Sciatic nerve (tissue), 2 donors: ENCODE measurements around the gene LBX2. TPM values are rescaled to one million over a fixed set of nuclear protein-coding genes. Genes with fewer than 3 reads are reported as not detected.

ENCODE experiments used
- ATAC-seq: fragments of 200-7000 bp; cut with Tn5 transposase; one replicate; pipeline ENCODE4 v1.9.1; 2020; ENCODE audit warnings: mild to moderate bottlenecking, moderate library complexity
- DNase-seq: peaks from one replicate; pipeline ENCODE4 v3.0.0-alpha.2; 2020; ENCODE audit warnings: low spot score
- intact Hi-C: fragments of 100-400 bp; cut with DNase I; formaldehyde crosslinking; loops from one replicate; pipeline ENCODE4 v1.14.2; 2022
- total RNA-seq: library from RNA; stranded (reverse); fragmentation: NEBNext Ultra II Directional; extraction: Animal tissue kit (Norgen Biotek cat#: 25700); gene quantifications from one replicate; pipeline ENCODE4 v1.2.1, GENCODE V29; 2021
- donor health status: DM: no; HTN: no; CAD: no.
- donor health status: DM: no; HTN: no; CAD: no.

Gene LBX2
- total RNA-seq, 1 donor from 2014 or later, result 0.53 TPM

GRCh38 chr2:74510272-74510671 lies 10.9 kb upstream of the LBX2 start:
- intact Hi-C loops, result no loop called here
- ATAC-seq, result no peak
- no peak for DNase-seq

- peak; percentile 28 for ATAC-seq
These were observed 8.6 kb upstream of the LBX2 start for GRCh38 chr2:74507926-74508520.

GRCh38 chr2:74507145-74507925 lies 7.9 kb upstream of the LBX2 start, which contains the start of gene PCGF1:
PCGF1 (minus strand) TSS chr2:74507695; CDS start chr2:74507668, 27 bp downstream.
- intact Hi-C loops, result no loop called here
- ATAC-seq (peak; percentile 98), DNase-seq (peak; percentile 100)

More at GRCh38 chr2:74507926-74508520, 8.6 kb upstream of the LBX2 start:
- peak; percentile 72 for DNase-seq
- intact Hi-C loops, result no loop called here

GRCh38 chr2:74505448-74506246 lies 6.2 kb upstream of the LBX2 start:
- intact Hi-C loops, result no loop called here
- DNase-seq, result no peak
- no peak for ATAC-seq

GRCh38 chr2:74504591-74504990 lies 5.2 kb upstream of the LBX2 start:
- DNase-seq (no peak), ATAC-seq (no peak)
- intact Hi-C loops, result no loop called here

GRCh38 chr2:74503506-74504475 lies 4.4 kb upstream of the LBX2 start:
- ATAC-seq (no peak), DNase-seq (no peak)
- intact Hi-C loops, result no loop called here

GRCh38 chr2:74502720-74503505 lies 3.5 kb upstream of the LBX2 start:
- DNase-seq (peak; percentile 89), ATAC-seq (peak; percentile 68)
- intact Hi-C loops, result no loop called here

GRCh38 chr2:74502147-74502719 lies 2.8 kb upstream of the LBX2 start:
- no peak for DNase-seq
- intact Hi-C loops, result no loop called here
- ATAC-seq, result no peak

- DNase-seq, result no peak
- ATAC-seq, result no peak
- intact Hi-C loops, result no loop called here
These were observed 2.1 kb upstream of the LBX2 start for GRCh38 chr2:74501335-74502071.

GRCh38 chr2:74500578-74500946 lies 1.2 kb upstream of the LBX2 start:
- intact Hi-C loops, result no loop called here
- DNase-seq, result no peak
- ATAC-seq, result no peak

- ATAC-seq (no peak), DNase-seq (no peak)
- intact Hi-C loops, result no loop called here
These were observed 656 bp upstream of the LBX2 start for GRCh38 chr2:74499940-74500577.

- DNase-seq, result no peak
- intact Hi-C loops, result no loop called here
These were observed 720 bp downstream of the LBX2 start for GRCh38 chr2:74498500-74499266.

GRCh38 chr2:74497777-74498499 lies 1.5 kb downstream of the LBX2 start:
- DNase-seq (no peak), ATAC-seq (peak; percentile 17)
- intact Hi-C loops, result no loop called here

More at GRCh38 chr2:74498500-74499266, 720 bp downstream of the LBX2 start:
- ATAC-seq, result no peak

GRCh38 chr2:74496997-74497776 lies 2.2 kb downstream of the LBX2 start:
- DNase-seq (no peak), ATAC-seq (no peak)
- intact Hi-C loops, result no loop called here
